ENCODE results near the gene PTPN18. TPM values are rescaled to one million over a fixed set of nuclear protein-coding genes. Genes with fewer than 3 reads are reported as not detected.

The PTPN18 gene
- total RNA-seq, 3 donors from 2014 or later (not counting 1 experiment from before 2014, with no cell fraction given), result 189 to 194 (median 192) TPM

DNA sequence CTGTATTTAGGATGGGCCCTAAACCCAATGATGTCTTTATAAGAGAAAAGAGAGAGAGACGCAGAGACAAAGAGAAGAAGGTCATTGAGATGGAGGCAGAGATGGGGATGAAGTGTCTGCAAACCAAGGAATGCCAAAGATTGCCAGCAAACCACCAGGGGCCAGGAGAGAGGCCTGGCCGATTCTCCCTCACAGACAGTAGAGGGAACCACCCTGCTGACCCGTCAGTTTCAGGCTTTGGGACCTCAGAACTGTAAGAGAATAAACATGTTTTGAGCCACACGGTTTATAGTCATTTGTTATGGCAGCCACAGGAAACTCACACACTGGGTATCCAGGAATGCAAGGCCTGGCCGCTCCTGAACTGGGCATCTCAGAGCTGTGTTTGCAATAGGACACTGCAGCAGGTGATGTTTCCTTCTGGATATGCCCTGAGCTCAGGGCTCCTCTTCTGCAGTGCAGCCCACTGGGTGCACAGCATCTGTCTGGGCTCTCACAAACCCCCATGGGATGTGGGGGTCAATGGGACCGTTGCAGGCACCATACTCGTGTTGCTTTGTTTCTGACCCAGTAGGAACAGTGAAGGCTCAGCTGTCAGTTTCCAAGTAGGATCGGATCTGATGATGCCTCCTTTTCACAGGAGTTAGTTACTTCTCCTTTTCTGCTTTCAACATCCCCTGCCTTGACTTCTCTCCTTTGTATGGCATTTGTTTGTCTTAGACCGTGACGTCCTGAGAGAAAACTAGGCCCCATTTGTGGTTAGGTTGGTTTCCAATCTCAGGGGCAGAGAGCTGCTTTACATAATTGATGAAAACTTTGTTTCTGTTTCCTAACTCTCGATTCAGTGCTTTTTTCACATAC, 20.8 kb downstream of the PTPN18 start:
- Mint-ChIP-seq H3K27ac (peak overlapping the region; percentile 73 to 95), H3K9me3 (no peaks in the 10 kb centered on the region), H3K4me1 (peaks cover 91% of the 10 kb centered on the region in 2 donors), H3K36me3 (peaks cover 10% of the 10 kb centered on the region), H3K27me3 (ENCODE audit: low read depth in 2 of 2) (no peaks in the 10 kb centered on the region), H3K4me3 (peak overlapping the region; percentile 62)
- TF ChIP-seq, protein P1, sequence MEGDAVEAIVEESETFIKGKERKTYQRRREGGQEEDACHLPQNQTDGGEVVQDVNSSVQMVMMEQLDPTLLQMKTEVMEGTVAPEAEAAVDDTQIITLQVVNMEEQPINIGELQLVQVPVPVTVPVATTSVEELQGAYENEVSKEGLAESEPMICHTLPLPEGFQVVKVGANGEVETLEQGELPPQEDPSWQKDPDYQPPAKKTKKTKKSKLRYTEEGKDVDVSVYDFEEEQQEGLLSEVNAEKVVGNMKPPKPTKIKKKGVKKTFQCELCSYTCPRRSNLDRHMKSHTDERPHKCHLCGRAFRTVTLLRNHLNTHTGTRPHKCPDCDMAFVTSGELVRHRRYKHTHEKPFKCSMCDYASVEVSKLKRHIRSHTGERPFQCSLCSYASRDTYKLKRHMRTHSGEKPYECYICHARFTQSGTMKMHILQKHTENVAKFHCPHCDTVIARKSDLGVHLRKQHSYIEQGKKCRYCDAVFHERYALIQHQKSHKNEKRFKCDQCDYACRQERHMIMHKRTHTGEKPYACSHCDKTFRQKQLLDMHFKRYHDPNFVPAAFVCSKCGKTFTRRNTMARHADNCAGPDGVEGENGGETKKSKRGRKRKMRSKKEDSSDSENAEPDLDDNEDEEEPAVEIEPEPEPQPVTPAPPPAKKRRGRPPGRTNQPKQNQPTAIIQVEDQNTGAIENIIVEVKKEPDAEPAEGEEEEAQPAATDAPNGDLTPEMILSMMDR (IDR thresholded peaks at IDR 0.05), result no peak
- no peak for DNase-seq
- no peak overlapping the region for H3K4me3 ChIP-seq (ENCODE audit: low read length)
- no peaks in the 10 kb centered on the region for H3K9me3 ChIP-seq (ENCODE audit: control insufficient read depth, insufficient read depth, low read length)
- peaks cover 28% of the 10 kb centered on the region for H3K36me3 ChIP-seq (ENCODE audit: control insufficient read depth, insufficient read depth, low read length)
- 79% methylated on average over 8 of the region's 11 CpGs for WGBS (ENCODE audit: insufficient coverage)
- intact Hi-C loops (cut with micrococcal nuclease), result no loop called here
- no peak for ATAC-seq
- H3K27me3 ChIP-seq (ENCODE audit: control insufficient read depth, insufficient read depth, low read length), result no peaks in the 10 kb centered on the region
- peak overlapping the region; percentile 21 for H3K27ac ChIP-seq (ENCODE audit: low read length)
- H3K4me1 ChIP-seq (ENCODE audit: control insufficient read depth, insufficient read depth, low read length), result peaks cover 67% of the 10 kb centered on the region

DNA sequence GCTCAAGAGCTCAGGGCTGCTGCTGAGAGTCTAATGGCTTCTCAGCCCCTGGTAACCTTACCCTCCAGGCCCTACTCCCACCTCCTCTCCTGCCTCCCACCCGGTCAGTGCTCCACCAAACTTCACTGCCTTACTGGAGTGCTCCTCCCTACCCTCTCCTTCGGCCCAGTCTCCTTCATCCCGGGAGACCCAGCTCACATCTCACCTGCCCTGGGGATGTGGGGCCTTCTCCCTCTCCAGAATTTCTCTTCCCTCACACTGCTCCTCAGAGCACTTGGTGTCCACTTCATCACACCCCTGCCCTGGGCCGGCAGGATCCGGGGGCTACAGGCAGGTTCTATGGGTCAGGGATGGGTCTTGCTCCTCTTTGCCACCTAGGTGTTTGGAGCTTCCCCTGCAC, 21.6 kb downstream of the PTPN18 start:
- Histone ChIP-seq H3K4me3 (ENCODE audit: low read length) (no peak overlapping the region), H3K36me3 (ENCODE audit: control insufficient read depth, insufficient read depth, low read length) (peaks cover 33% of the 10 kb centered on the region), H3K4me1 (ENCODE audit: control insufficient read depth, insufficient read depth, low read length) (peaks cover 64% of the 10 kb centered on the region), H3K27ac (ENCODE audit: low read length) (peak overlapping the region; percentile 10), H3K9me3 (ENCODE audit: control insufficient read depth, insufficient read depth, low read length) (no peaks in the 10 kb centered on the region), H3K27me3 (ENCODE audit: control insufficient read depth, insufficient read depth, low read length) (no peaks in the 10 kb centered on the region)
- WGBS (ENCODE audit: insufficient coverage), result 97% methylated on average over 5 of the region's 5 CpGs
- Mint-ChIP-seq H3K27me3 (ENCODE audit: low read depth in 2 of 2) (no peaks in the 10 kb centered on the region), H3K4me3 (no peak overlapping the region), H3K36me3 (peaks cover 10% of the 10 kb centered on the region), H3K4me1 (peaks cover 93 to 97% of the 10 kb centered on the region in 2 donors), H3K9me3 (no peaks in the 10 kb centered on the region), H3K27ac (peak overlapping the region; percentile 73 to 95)
- TF ChIP-seq, protein P1 (IDR thresholded peaks at IDR 0.05), result no peak
- DNase-seq (no peak), ATAC-seq (no peak)
- intact Hi-C loops (cut with micrococcal nuclease), result no loop called here

DNA sequence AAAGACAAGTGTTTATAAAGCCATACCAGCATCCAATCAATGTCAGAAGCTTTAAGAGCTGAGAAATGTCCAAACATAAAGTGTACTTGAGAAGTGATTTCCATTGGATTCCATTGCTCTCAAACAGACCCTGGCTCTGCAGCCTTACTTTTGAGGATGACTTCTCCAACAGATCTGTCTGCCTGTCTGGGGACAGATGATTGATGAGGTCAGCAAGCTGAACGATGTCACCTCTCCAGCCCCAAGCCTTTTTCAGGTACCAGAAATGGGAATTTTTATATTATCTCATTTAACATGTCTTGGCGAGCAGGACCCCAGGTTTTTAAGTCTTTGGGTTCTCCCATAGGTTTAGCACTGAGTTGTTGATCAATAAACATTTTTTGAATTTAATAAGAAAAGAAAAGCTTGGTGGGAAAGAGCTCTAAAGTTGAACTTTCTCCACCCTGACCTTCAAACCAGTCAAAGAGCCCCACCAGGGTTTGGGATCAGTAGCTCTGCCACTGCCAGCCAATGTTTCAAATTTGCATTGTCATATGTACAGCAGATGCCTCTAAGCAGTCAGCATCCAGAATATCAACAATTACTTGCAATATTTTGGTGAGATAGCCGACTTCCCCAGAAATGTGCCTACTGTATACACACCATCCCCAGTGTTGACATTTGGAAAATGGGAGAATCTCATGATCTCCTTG, 22.5 kb downstream of the PTPN18 start:
- Mint-ChIP-seq H3K4me1 (peaks cover 88 to 97% of the 10 kb centered on the region in 2 donors), H3K27ac (peak overlapping the region; percentile 73 to 74), H3K36me3 (peaks cover 10% of the 10 kb centered on the region), H3K9me3 (no peaks in the 10 kb centered on the region), H3K27me3 (ENCODE audit: low read depth in 2 of 2) (no peaks in the 10 kb centered on the region), H3K4me3 (no peak overlapping the region)
- DNase-seq, result no peak
- intact Hi-C loops (cut with micrococcal nuclease), result no loop called here
- WGBS (ENCODE audit: insufficient coverage), result 94% methylated on average over 2 of the region's 3 CpGs
- H3K27ac ChIP-seq (ENCODE audit: low read length), result no peak overlapping the region
- H3K9me3 ChIP-seq (ENCODE audit: control insufficient read depth, insufficient read depth, low read length), result no peaks in the 10 kb centered on the region
- peaks cover 56% of the 10 kb centered on the region for H3K4me1 ChIP-seq (ENCODE audit: control insufficient read depth, insufficient read depth, low read length)
- ATAC-seq, result no peak
- H3K4me3 ChIP-seq (ENCODE audit: low read length), result no peak overlapping the region
- H3K36me3 ChIP-seq (ENCODE audit: control insufficient read depth, insufficient read depth, low read length), result peaks cover 33% of the 10 kb centered on the region
- TF ChIP-seq, protein P1 (IDR thresholded peaks at IDR 0.05), result no peak
- H3K27me3 ChIP-seq (ENCODE audit: control insufficient read depth, insufficient read depth, low read length), result no peaks in the 10 kb centered on the region

All from natural killer cell (primary cell).